IPS-NIHi7 (cell line): ENCODE results near the gene KLHL8.

Experiments
- DNase-seq: peaks from one replicate; pipeline ENCODE4 v3.0.0; 2012; ENCODE audit warnings: mixed read lengths; ENCODE audit errors: extremely low spot score

KLHL8 gene

DNA sequence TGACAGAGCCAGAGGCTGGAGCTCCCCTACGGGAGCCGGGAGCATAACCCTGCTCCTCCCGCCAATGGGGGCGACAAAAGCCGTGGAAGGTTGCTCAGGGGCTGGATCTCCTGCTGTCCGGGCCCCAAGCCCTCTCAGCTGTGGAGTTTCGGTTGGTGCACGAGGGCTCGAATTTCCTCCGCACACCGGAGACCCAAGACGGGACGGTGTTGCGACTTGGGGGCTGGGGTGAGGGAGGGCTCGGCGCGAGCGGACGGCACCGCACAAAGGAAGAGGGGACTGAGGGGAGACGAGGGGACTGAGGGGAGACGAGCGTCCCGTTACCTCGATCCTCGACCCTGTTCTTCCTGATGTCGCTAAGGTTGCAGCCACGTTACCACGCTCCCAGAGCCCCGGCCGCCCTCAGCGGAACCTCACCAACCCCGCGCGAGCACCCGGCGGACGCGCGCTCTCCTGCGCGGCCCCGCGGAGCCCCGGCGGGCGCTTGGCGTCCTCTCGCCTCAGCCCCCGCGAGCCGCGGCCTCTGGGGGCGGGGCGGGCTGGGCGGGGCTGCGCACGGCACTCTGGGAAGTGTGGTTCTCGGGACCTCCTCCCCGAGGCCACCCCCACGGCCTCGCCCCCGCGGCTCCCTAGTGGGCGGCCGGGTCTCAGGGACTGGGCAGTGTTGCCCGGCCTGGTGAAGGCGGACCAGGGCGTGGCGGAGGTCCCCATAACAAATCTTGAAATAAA is at the start of gene KLHL8:
TSS of gene KLHL8 (minus strand) at position 525 of the 729 bp plus-strand sequence. CDS start 25,079 bp downstream, outside the sequence.
- DNase-seq, result peak; percentile 97

DNA sequence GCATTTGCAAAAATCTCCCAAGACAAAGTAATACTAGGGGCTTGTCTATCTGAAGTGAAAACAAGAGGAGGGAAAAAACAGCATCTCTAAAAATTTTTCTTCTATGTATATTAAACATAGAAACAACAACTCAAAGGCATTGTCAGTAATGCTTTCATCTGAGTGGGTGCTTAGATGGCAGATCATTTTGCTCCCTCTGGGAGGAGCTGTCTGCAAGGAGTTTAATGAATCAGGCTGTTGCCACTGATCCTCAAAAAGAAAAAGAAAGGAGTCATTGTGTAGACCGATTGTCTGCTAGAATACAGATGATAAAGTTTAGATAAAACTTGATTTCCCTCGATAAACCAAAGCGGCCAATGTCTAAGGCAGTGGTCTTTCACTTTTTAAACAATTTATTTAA is 49.7 kb upstream of the KLHL8 start:
- DNase-seq, result peak; percentile 63

DNA sequence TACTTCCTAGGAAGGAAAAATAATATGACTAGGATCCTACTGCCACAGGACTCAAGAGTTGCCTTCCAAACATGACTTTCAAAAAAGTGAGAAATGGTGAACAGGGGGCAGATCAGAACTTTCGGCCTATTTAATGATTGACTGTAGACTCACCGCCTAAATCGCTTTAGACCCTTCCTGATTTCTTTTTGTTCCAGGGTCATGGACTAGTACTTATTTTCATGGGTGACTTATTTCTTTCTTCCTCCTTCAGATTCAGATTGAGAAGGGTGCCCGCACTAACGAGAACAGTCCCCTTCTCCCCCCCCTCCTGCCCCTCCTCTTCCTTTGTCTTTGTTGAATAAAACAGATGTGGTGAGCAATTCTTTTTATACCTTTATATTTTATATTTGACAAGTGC is 48.0 kb upstream of the KLHL8 start:
- DNase-seq, result no peak

DNA sequence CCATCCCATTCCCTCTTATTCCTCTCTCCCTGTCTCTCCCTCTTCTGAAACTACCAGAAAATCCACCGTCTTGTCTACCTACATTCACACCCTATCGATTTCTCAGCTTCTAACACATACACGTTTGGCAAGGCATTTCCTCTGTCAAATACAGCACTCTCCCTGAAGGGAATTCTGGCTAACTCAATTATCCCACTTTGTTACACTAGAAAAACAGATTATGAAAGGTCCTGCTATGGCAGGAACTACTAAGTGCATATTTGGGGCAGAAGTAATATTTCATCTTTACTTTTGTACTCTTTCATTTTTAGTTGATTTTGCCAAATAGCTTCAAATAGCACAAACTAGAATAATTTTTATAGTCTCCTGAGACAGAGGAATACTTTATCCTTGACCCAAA is 46.6 kb upstream of the KLHL8 start:
- DNase-seq, result no peak

- DNase-seq, result no peak
Observed at GRCh38 chr4:87262886-87263285, 42.5 kb upstream of the KLHL8 start.

DNA sequence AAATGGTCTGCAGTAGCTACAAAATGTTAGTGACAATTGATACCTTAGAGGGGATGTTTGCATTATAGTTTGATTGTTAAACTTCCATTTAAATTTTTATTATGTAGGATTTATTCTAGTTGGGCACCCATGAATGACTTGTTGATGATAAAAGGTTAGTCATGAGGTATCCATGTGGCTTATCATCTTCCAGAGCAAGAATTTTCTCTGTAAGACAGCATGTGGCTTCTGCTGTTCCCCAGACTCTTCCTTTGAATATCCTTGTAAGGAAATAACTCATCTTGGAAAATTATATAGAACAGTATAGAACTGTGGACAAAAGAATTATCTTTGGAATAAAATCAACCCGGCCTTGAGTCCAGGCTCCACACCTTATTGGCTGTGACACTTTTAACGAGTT is 40.1 kb upstream of the KLHL8 start:
- DNase-seq, result no peak

- no peak for DNase-seq
Observed at GRCh38 chr4:87258677-87259076, 38.3 kb upstream of the KLHL8 start.

- no peak for DNase-seq
Observed at GRCh38 chr4:87257523-87257922, 37.1 kb upstream of the KLHL8 start.

GRCh38 chr4:87255755-87256154 is 35.3 kb upstream of the KLHL8 start:
- DNase-seq, result no peak

- DNase-seq, result no peak
Observed at GRCh38 chr4:87251106-87251505, 30.7 kb upstream of the KLHL8 start.

GRCh38 chr4:87250294-87250693 is 29.9 kb upstream of the KLHL8 start:
- DNase-seq, result no peak

DNA sequence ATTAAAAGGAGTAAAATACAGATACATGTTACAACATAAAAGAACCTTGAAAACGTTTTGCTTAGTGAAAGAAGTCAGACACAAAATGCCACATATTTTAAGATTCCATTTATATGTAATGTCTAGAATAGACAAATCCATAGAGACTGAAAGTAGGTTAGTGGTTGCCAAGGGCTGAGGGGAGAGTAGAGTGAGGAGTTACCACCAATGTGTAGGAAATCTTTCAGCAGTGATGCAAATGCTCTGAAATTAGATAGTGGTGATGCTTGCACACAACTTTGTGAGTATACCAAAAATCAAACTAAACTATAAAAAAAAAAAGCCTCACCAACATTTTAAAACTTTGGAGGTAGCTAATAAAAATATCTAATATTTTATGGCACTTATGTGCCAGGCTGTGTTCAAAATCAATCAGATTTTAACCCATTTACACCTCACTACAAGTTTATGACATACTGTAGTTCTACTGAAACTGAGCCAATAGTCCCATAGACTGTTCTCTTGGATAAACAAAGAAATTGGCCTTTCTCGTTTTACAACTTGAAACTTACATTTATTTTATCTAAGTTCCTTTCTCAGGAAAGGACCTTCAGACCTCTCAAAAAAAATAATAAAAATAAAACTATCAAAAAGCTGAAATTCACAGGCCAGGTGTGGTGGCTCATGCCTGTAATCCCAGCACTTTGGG is 29.1 kb upstream of the KLHL8 start:
- DNase-seq, result no peak

DNA sequence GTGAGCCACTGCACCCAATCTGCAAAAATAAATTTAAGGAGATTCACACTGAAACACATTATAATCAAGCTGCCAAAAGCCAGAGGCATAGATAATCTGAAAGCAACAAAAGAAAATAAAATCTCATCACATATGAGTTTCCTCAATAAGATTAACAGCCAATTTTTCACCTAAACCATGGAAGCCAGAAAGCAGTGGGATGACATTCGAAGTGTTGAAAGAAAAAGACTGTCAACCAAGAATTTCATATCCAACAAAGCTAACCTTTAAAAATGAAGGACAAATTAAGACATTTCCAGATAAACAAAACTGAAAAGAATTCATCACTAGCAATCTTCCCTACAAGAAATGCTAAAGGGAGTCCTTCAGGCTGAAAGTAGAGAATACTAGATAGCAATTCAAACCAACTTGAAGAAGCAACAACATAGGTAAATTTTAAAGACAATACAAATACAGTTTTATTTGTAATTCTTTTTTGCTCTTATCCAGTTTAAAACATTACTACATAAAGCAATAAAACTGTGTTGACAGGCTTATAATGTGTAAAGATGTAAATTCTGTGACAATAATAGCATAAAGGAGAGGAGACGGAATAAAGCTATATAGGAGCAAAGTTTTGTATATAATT is 23.1 kb upstream of the KLHL8 start:
- no peak for DNase-seq

GRCh38 chr4:87241336-87241735 is 20.9 kb upstream of the KLHL8 start:
- no peak for DNase-seq

- no peak for DNase-seq
Observed at GRCh38 chr4:87240341-87240740, 19.9 kb upstream of the KLHL8 start.

- DNase-seq, result no peak
Observed at GRCh38 chr4:87239821-87240220, 19.4 kb upstream of the KLHL8 start.

GRCh38 chr4:87239194-87239593 is 18.8 kb upstream of the KLHL8 start:
- no peak for DNase-seq

DNA sequence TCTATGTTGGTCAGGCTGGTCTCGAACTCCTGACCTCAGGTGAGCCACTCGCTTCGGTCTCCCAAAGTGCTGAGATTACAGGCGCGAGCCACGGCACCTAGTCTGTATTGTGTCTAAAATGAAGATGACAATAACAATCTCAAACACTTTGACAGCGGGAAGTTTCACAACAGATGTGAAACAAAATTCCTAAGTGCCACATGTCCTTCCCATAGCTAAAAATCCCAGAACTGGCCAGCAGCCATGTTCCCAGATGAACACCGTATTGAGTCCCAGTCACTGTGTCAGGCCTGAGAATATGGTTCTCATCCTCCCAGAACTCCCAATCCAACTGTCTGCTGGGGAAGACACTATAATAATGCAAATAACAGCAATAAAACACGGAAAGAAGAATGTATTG is 16.4 kb upstream of the KLHL8 start:
- DNase-seq, result no peak

DNA sequence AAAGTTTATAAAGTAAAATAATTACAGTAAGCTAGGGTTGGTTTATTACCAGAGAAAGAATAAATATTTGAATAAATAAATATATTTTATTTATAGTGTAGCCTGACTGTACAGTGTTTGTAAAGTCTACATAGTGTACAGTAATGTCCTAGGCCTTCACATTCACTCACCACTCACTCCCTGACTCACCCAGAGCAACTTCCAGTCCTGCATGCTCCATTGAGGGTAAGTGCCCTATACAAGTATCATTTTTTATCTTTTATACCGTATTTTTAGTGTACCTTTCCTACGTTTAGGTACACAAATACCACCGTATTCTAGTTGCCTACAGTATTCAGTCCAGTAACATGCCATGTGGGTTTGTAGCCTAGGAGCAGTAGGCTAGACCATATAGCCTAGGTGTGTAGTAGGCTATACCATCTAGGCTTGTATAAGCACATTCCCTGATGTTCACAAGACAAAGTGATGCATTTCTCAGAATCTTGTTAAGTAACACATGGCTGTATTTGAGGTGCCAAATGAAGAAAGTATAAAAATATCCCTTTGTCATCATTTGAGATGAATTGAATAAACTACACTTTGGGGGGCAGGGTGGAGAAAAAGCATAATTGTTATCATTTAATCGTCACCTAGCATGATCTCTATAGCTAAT is 14.7 kb upstream of the KLHL8 start:
- DNase-seq, result no peak

DNA sequence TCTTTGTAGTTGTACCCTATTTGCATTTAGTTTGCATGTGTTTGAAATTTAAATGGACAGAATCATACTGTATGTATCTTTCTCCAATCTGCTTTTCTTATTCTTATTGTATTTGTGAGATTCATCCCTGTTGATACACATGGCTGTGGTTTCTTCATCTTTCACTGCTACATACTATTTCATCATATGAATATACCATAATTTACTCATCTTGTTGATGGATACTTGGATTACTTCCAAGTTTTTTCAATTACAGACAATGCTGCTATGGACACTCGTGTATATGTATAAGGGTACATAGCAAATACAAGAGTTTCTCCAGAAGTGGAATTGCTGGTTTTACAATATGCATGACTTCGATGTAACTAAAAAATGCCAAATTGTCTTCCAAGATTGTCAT is 11.8 kb upstream of the KLHL8 start:
- no peak for DNase-seq

DNA sequence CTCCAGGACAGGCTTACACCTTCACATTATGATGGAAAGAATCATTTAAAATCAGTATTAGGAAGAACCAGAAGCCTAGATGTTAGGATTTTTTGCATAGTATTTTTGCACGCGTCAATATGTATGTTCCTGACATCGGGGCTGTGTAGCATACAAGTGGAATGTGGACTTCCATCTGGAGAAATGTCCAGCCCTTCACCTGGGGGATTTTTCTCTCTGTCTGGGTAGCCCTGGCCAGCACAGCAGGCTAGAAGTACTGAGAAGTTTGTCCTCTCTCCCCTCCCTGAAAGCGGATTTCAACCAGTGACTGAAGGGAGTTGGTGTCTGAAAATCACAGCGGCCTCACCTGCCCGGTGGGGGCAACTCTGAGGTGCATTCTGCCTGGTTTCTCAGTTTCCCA is 10.4 kb upstream of the KLHL8 start:
- no peak for DNase-seq

DNA sequence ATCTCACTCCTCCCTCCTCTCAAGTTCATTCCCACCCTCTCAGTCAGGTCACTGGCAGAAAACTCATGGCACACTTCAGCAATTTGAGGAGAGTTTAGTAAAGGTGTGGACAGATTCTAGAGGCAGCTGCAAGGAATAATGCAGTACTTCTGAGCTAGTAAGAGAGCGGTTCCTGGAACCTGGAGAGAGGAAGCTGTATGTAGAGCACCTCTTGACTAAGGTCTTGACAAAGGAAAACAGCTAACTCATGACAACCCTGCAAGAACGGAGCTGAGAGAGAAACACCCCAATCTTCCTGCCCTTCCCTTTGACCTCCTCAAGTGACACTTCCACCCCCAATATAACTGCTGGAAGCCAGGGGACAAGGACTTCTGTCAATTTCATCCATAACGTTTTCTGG is 9.6 kb upstream of the KLHL8 start:
- DNase-seq, result no peak
